ENCODE measurements around the gene BCAS1. TPM values are rescaled to one million over a fixed set of nuclear protein-coding genes. Genes with fewer than 3 reads are reported as not detected.

Gene BCAS1
- total and polyA plus RNA-seq, 10 of the 15 experiments (the other 5 are each of a cell fraction or from before 2014, with no cell fraction given): 0.21 to 1.4 (median 0.55) TPM

DNA sequence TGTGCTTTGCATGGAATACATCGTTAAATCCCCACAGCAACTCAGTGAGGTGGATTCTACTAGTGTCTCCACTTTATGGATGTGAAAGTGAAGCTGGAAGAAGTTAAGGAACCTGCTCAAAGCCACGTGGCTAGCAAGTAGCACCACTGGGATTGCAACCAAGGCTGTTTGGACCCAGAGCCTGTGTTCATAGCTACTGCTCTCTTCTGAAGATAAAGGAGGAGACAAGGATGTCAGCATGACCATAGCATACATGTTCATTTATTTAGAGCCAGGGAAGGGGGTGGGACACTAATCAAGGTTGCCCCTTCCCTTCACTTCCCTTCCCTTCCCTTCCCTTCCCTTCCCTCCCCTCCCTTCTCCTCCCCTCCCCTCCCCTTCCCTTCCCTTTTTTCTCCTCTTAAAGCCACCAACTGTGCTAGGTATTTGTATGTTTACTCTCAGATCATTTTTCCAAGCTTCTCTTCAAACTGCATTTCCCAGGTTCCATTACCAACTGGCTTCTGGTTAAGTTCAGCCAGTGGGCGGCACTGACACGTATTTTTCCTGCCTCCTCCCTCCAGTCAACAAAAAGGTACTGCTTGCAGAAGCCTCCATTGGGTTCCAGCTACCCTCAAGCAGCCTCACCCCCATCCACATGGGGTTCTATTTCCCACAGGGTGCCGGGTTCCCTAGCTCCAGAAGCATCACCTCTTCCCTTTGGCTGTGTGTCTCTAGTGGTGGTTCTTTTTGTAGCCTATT is 134.9 kb downstream of the BCAS1 start:
- ChIA-PET SMC1A (ENCODE audit: uncharacterized antibody, unreplicated experiment) (interaction anchor here (0.6 to 18.6 kb wide), 30 partner anchors 11 to 934 kb away, joined by 3 to 384 read pairs (median 4); no protein-coding TSS in a partner anchor), RAD21 (ENCODE audit: unreplicated experiment) (interaction anchor here (0.7 to 18.3 kb wide), 24 partner anchors 15 to 363 kb away, joined by 3 to 394 read pairs (median 5); no protein-coding TSS in a partner anchor), POLR2A (interaction anchor here (0.6 to 4.4 kb wide), 15 partner anchors 11 to 351 kb away, joined by 3 to 29 read pairs (median 4); no protein-coding TSS in a partner anchor), CTCF (interaction anchor here (0.7 to 20.5 kb wide), 14 partner anchors 9 to 357 kb away, joined by 3 to 258 read pairs (median 4); no protein-coding TSS in a partner anchor)
- FAIRE-seq (no peak), DNase-seq (ENCODE audit: low read depth, low spot score) (no peak), ATAC-seq (peak; percentile 8)
- H3K79me2 ChIP-seq (ENCODE audit: control insufficient read depth, insufficient read depth, low read length): peaks cover 2% of the 10 kb centered on the region
- 26% methylated on average over 5 of the region's 5 CpGs for WGBS (ENCODE audit: insufficient coverage, insufficient replicate concordance, low lambda C conversion rate, missing lambda C conversion rate)
- BruUV-seq (replicated peaks): no TSS peak
- H3K27me3 ChIP-seq (replicated peaks in 1 of 2; ENCODE audit: control insufficient read depth in 2 of 2, insufficient read depth in 2 of 2, low read length in 1 of 2): no peaks in the 10 kb centered on the region
- peak overlapping the region; percentile 91 for H3K27ac ChIP-seq (ENCODE audit: control insufficient read depth, insufficient read depth)
- in situ Hi-C loops (cut with MboI) (no loop called here), intact Hi-C loops (cut with micrococcal nuclease; ENCODE audit: unreplicated experiment) (no loop called here)
- H3K9ac ChIP-seq (ENCODE audit: control insufficient read depth, insufficient read depth, low read length): peak overlapping the region; percentile 66
- no peaks in the 10 kb centered on the region for H4K20me1 ChIP-seq (ENCODE audit: control insufficient read depth, insufficient read depth)
- H3K4me1 ChIP-seq (ENCODE audit: control insufficient read depth, insufficient read depth, low read length): peaks cover 53% of the 10 kb centered on the region
- no peak overlapping the region for H3K4me3 ChIP-seq
- no peaks in the 10 kb centered on the region for H3K36me3 ChIP-seq (ENCODE audit: control insufficient read depth in 2 of 2, insufficient read depth in 2 of 2, low read length in 1 of 2)
- H3K9me3 ChIP-seq (replicated peaks; ENCODE audit: control insufficient read depth, insufficient read depth, low read length): no peaks in the 10 kb centered on the region; the same call in 2 of the 3 replicates
- H3K4me2 ChIP-seq (ENCODE audit: control insufficient read depth, insufficient read depth): peak overlapping the region; percentile 81
- H2AFZ ChIP-seq (ENCODE audit: control insufficient read depth, low read depth, low read length): peak overlapping the region; percentile 47
- no peak for TF ChIP-seq NRF1 (conservative IDR thresholded peaks at IDR 0.05; ENCODE audit: low read depth, low read length)
- TF ChIP-seq EZH2 (IDR thresholded peaks at IDR 0.05; ENCODE audit: borderline replicate concordance, control insufficient read depth, low read depth, low read length): no peak
- TF ChIP-seq CREM (IDR thresholded peaks at IDR 0.05; ENCODE audit: low read depth): no peak
- TF ChIP-seq ETV6 (conservative IDR thresholded peaks at IDR 0.05 in 1 of 2, IDR thresholded peaks at IDR 0.05 in 1 of 2; ENCODE audit: borderline replicate concordance in 1 of 2, low read depth in 1 of 2): 0 out of 4 replicates have a peak, but pooled peaks of 1 of the 2 experiments have one; percentile 43
- no peak for TF ChIP-seq NFYA (IDR thresholded peaks at IDR 0.05; ENCODE audit: borderline replicate concordance, low read depth, low read length)
- TF ChIP-seq SRF (IDR thresholded peaks at IDR 0.05; ENCODE audit: low read depth in 2 of 2, low read length in 2 of 2): no peak
- no peak for TF ChIP-seq POU2F2 (IDR thresholded peaks at IDR 0.05; ENCODE audit: borderline replicate concordance, low read depth, low read length)
- TF ChIP-seq CREB1 (IDR thresholded peaks at IDR 0.05; ENCODE audit: low read depth): no peak
- TF ChIP-seq ZNF24 (IDR thresholded peaks at IDR 0.05): no peak
- TF ChIP-seq ZNF217 (IDR thresholded peaks at IDR 0.05): no peak
- TF ChIP-seq YY1 (IDR thresholded peaks at IDR 0.05; ENCODE audit: low read depth, low read length): no peak
- TF ChIP-seq, protein P1, sequence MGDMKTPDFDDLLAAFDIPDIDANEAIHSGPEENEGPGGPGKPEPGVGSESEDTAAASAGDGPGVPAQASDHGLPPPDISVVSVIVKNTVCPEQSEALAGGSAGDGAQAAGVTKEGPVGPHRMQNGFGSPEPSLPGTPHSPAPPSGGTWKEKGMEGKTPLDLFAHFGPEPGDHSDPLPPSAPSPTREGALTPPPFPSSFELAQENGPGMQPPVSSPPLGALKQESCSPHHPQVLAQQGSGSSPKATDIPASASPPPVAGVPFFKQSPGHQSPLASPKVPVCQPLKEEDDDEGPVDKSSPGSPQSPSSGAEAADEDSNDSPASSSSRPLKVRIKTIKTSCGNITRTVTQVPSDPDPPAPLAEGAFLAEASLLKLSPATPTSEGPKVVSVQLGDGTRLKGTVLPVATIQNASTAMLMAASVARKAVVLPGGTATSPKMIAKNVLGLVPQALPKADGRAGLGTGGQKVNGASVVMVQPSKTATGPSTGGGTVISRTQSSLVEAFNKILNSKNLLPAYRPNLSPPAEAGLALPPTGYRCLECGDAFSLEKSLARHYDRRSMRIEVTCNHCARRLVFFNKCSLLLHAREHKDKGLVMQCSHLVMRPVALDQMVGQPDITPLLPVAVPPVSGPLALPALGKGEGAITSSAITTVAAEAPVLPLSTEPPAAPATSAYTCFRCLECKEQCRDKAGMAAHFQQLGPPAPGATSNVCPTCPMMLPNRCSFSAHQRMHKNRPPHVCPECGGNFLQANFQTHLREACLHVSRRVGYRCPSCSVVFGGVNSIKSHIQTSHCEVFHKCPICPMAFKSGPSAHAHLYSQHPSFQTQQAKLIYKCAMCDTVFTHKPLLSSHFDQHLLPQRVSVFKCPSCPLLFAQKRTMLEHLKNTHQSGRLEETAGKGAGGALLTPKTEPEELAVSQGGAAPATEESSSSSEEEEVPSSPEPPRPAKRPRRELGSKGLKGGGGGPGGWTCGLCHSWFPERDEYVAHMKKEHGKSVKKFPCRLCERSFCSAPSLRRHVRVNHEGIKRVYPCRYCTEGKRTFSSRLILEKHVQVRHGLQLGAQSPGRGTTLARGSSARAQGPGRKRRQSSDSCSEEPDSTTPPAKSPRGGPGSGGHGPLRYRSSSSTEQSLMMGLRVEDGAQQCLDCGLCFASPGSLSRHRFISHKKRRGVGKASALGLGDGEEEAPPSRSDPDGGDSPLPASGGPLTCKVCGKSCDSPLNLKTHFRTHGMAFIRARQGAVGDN (IDR thresholded peaks at IDR 0.05): 0 out of 2 replicates have a peak, but pooled peaks have one; percentile 5
- TF ChIP-seq NFXL1 (IDR thresholded peaks at IDR 0.05; ENCODE audit: borderline replicate concordance): peak; percentile 79
- TF ChIP-seq RAD21 (IDR thresholded peaks at IDR 0.05; ENCODE audit: insufficient read depth, low read depth, low read length): no peak
- TF ChIP-seq HDAC6 (IDR thresholded peaks at IDR 0.05; ENCODE audit: unreplicated experiment): no peak
- TF ChIP-seq IKZF1 (conservative IDR thresholded peaks at IDR 0.05): no peak
- TF ChIP-seq ZNF274 (IDR thresholded peaks at IDR 0.05; ENCODE audit: insufficient read depth, insufficient read length): no peak
- TF ChIP-seq, protein P2, sequence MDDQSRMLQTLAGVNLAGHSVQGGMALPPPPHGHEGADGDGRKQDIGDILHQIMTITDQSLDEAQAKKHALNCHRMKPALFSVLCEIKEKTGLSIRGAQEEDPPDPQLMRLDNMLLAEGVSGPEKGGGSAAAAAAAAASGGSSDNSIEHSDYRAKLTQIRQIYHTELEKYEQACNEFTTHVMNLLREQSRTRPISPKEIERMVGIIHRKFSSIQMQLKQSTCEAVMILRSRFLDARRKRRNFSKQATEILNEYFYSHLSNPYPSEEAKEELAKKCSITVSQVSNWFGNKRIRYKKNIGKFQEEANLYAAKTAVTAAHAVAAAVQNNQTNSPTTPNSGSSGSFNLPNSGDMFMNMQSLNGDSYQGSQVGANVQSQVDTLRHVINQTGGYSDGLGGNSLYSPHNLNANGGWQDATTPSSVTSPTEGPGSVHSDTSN (IDR thresholded peaks at IDR 0.05; ENCODE audit: insufficient replicate concordance, low read depth, low read length): no peak
- no peak for TF ChIP-seq ZNF207 (IDR thresholded peaks at IDR 0.05; ENCODE audit: borderline replicate concordance)
